MM.1S (cell line): Measurements from ENCODE around the gene KBTBD2.

Experiments
- DNase-seq: peaks from one replicate; pipeline ENCODE4 v3.0.0-alpha.2; 2015
- H2AFZ ChIP-seq: fragments of 300-600 bp; sonication (generic); 2 replicates; pipeline ENCODE4 v1.6.0; 2016; ENCODE audit warnings: antibody characterized with exemption, low read length
- H3F3A ChIP-seq: fragments of 300-600 bp; sonication (generic); 2 replicates; pipeline ENCODE4 v1.6.1; 2016; ENCODE audit warnings: mild to moderate bottlenecking, antibody characterized with exemption, low read length, moderate library complexity, mixed read lengths; ENCODE audit not compliant: insufficient read depth
- H3K27ac ChIP-seq: fragments of 300-600 bp; sonication (generic); 2 replicates; pipeline ENCODE4 v1.5.1; 2016; ENCODE audit warnings: mild to moderate bottlenecking, low read length
- H3K27me3 ChIP-seq: fragments of 300-600 bp; sonication (generic); replicated peaks from 2 replicates; pipeline ENCODE4 v1.6.0; 2016; ENCODE audit warnings: low read length; ENCODE audit not compliant: insufficient read depth
- H3K36me3 ChIP-seq: fragments of 300-600 bp; sonication (generic); replicated peaks from 2 replicates; pipeline ENCODE4 v1.6.1; 2016; ENCODE audit warnings: mild to moderate bottlenecking, low read length, mixed read lengths; ENCODE audit not compliant: insufficient read depth
- H3K4me1 ChIP-seq: fragments of 300-600 bp; sonication (generic); 2 replicates; pipeline ENCODE4 v1.6.1; 2016; ENCODE audit warnings: low read length, mixed read lengths
- H3K4me2 ChIP-seq: fragments of 300-600 bp; sonication (generic); 2 replicates; pipeline ENCODE4 v1.6.0; 2016; ENCODE audit warnings: low read depth, low read length
- H3K4me3 ChIP-seq: fragments of 300-600 bp; sonication (generic); 2 replicates; pipeline ENCODE4 v1.5.1; 2016; ENCODE audit warnings: low read length, mixed read lengths
- H3K79me2 ChIP-seq: fragments of 300-600 bp; sonication (generic); 2 replicates; pipeline ENCODE4 v1.6.1; 2016; ENCODE audit warnings: mixed run types, low read length, mixed read lengths
- H3K9ac ChIP-seq: fragments of 300-600 bp; sonication (generic); 2 replicates; pipeline ENCODE4 v1.6.1; 2016; ENCODE audit warnings: low read length, mixed read lengths
- H3K9me2 ChIP-seq: fragments of 300-600 bp; sonication (generic); replicated peaks from 2 replicates; pipeline ENCODE4 v1.6.1; 2016; ENCODE audit warnings: mild to moderate bottlenecking, low read length, mixed read lengths; ENCODE audit not compliant: insufficient read depth
- H3K9me3 ChIP-seq: fragments of 300-600 bp; sonication (generic); replicated peaks from 2 replicates; pipeline ENCODE4 v1.6.1; 2016; ENCODE audit warnings: mild to moderate bottlenecking, low read length, mixed read lengths; ENCODE audit not compliant: insufficient read depth
- H4K20me1 ChIP-seq: fragments of 300-600 bp; sonication (generic); 2 replicates; pipeline ENCODE4 v1.6.1; 2016; ENCODE audit warnings: mild to moderate bottlenecking, low read length, moderate library complexity, mixed read lengths; ENCODE audit not compliant: insufficient read depth
- EZH2 ChIP-seq: fragments of 300-600 bp; sonication (generic); optimal IDR thresholded peaks from 2 replicates; pipeline ENCODE3; 2017; ENCODE audit warnings: low read depth, mild to moderate bottlenecking, antibody characterized with exemption, low read length, mixed read lengths
- EZH2phosphoT487 ChIP-seq: fragments of 300-600 bp; sonication (generic); IDR thresholded peaks from 2 replicates; pipeline ENCODE4 v1.6.1; 2018; ENCODE audit warnings: antibody characterized with exemption, low read length
- TF ChIP-seq, protein P1 (sequence below): fragments of 300-600 bp; sonication (generic); IDR thresholded peaks from 2 replicates; pipeline ENCODE4 v1.5.1; 2016; ENCODE audit warnings: antibody characterized with exemption, low read length, mixed read lengths

KBTBD2 gene

DNA sequence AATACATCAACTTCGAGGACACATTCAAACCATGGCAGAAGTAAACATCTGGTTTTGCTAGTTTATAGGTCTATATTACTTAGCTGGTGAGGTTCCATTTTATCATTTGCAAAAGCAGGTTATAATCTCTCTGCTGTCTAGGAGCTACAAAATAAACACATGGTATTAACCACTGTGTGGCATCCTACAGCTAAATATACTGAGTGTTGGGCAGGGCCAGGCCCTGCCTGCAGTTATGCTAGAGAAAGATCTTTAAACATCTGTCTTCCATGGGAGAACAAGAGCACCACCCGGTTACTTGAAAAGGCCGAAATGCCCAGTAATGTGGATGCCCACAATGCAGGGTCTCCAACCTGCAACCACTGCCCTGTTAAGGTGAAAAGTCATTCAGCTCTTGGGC is 45.1 kb upstream of the KBTBD2 start:
- no peaks in the 10 kb centered on the region for H3K9me3 ChIP-seq
- H3F3A ChIP-seq = no peaks in the 10 kb centered on the region
- H2AFZ ChIP-seq = no peak overlapping the region
- no peaks in the 10 kb centered on the region for H3K9me2 ChIP-seq
- H3K4me2 ChIP-seq = no peak overlapping the region
- no peaks in the 10 kb centered on the region for H3K79me2 ChIP-seq
- DNase-seq = no peak
- H3K4me1 ChIP-seq = no peaks in the 10 kb centered on the region
- H3K9ac ChIP-seq = no peak overlapping the region
- H3K4me3 ChIP-seq = no peak overlapping the region
- H3K27ac ChIP-seq = no peak overlapping the region
- H3K27me3 ChIP-seq = no peaks in the 10 kb centered on the region
- no peaks in the 10 kb centered on the region for H3K36me3 ChIP-seq
- no peaks in the 10 kb centered on the region for H4K20me1 ChIP-seq
- TF ChIP-seq, protein P1, sequence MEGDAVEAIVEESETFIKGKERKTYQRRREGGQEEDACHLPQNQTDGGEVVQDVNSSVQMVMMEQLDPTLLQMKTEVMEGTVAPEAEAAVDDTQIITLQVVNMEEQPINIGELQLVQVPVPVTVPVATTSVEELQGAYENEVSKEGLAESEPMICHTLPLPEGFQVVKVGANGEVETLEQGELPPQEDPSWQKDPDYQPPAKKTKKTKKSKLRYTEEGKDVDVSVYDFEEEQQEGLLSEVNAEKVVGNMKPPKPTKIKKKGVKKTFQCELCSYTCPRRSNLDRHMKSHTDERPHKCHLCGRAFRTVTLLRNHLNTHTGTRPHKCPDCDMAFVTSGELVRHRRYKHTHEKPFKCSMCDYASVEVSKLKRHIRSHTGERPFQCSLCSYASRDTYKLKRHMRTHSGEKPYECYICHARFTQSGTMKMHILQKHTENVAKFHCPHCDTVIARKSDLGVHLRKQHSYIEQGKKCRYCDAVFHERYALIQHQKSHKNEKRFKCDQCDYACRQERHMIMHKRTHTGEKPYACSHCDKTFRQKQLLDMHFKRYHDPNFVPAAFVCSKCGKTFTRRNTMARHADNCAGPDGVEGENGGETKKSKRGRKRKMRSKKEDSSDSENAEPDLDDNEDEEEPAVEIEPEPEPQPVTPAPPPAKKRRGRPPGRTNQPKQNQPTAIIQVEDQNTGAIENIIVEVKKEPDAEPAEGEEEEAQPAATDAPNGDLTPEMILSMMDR = no peak
- no peak for TF ChIP-seq EZH2
- no peak for TF ChIP-seq EZH2phosphoT487

- Histone ChIP-seq H3K9ac (no peak overlapping the region), H3K27me3 (no peaks in the 10 kb centered on the region), H3F3A (no peaks in the 10 kb centered on the region), H3K4me1 (no peaks in the 10 kb centered on the region), H2AFZ (no peak overlapping the region), H3K4me2 (no peak overlapping the region), H3K36me3 (no peaks in the 10 kb centered on the region), H3K27ac (no peak overlapping the region), H3K9me2 (no peaks in the 10 kb centered on the region), H4K20me1 (no peaks in the 10 kb centered on the region), H3K79me2 (no peaks in the 10 kb centered on the region), H3K9me3 (no peaks in the 10 kb centered on the region), H3K4me3 (no peak overlapping the region)
- TF ChIP-seq EZH2phosphoT487 = no peak
- TF ChIP-seq, protein P1 = no peak
- TF ChIP-seq EZH2 = no peak
- no peak for DNase-seq
These were observed 44.0 kb upstream of the KBTBD2 start for GRCh38 chr7:32935558-32935957.

DNA sequence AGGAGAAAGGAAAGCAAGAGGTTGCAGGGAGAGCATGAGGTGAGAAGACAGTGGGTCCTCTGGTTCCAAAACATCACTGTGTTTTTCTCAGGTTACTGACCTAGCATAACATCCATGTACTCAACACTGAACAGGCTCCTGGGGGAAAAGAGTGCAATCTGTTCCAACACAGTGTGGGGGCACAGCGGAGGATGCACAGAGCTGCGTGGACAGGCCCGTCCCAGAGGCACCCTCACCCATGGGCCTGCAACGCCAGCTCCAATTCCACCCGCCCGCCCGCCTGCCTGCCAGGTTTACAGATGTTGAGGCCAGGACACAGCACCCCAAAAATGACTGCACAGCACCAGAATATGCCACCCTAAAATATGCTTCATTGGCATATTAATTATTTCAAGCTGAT is 38.8 kb upstream of the KBTBD2 start:
- Histone ChIP-seq H4K20me1 (no peaks in the 10 kb centered on the region), H3K9ac (no peak overlapping the region), H3K4me1 (no peaks in the 10 kb centered on the region), H3K4me2 (no peak overlapping the region), H3K27ac (no peak overlapping the region), H2AFZ (no peak overlapping the region), H3K36me3 (no peaks in the 10 kb centered on the region), H3K9me3 (no peaks in the 10 kb centered on the region), H3K79me2 (no peaks in the 10 kb centered on the region), H3K9me2 (no peaks in the 10 kb centered on the region), H3K27me3 (no peaks in the 10 kb centered on the region), H3K4me3 (no peak overlapping the region), H3F3A (no peaks in the 10 kb centered on the region)
- TF ChIP-seq EZH2 (no peak), EZH2phosphoT487 (no peak)
- TF ChIP-seq, protein P1 = no peak
- DNase-seq = no peak
